Immature natural killer cell (primary cell): ENCODE results near the gene SPATA4. TPM values are rescaled to one million over a fixed set of nuclear protein-coding genes. Genes with fewer than 3 reads are reported as not detected.

ENCODE experiments used
- DNase-seq, 3 donors: peaks; one replicate each; pipeline ENCODE4 v3.0.0; 2022; ENCODE audit warnings: mixed read lengths in 1 of 3
- H3K27ac Mint-ChIP-seq, 6 donors: one replicate each; pipeline ENCODE4 v1.8.0; 2020; ENCODE audit warnings: mixed read lengths in 6 of 6, mild to moderate bottlenecking in 5 of 6, inconsistent platforms in 4 of 6, moderate library complexity in 3 of 6
- H3K27me3 Mint-ChIP-seq, 3 donors: one replicate each; pipeline ENCODE4 v1.8.0; 2020 to 2021; ENCODE audit warnings: low read depth in 3 of 3, mild to moderate bottlenecking in 3 of 3, mixed read lengths in 3 of 3, moderate library complexity in 3 of 3, inconsistent platforms in 1 of 3
- H3K36me3 Mint-ChIP-seq, 3 donors: one replicate each; pipeline ENCODE4 v1.8.0; 2020; ENCODE audit warnings: mixed read lengths in 3 of 3, inconsistent platforms in 2 of 3, mild to moderate bottlenecking in 2 of 3
- H3K4me1 Mint-ChIP-seq, 2 donors: one replicate each; pipeline ENCODE4 v1.8.0; 2020; ENCODE audit warnings: inconsistent platforms in 2 of 2, mild to moderate bottlenecking in 2 of 2, mixed read lengths in 2 of 2, moderate library complexity in 1 of 2
- H3K4me3 Mint-ChIP-seq, 5 donors: one replicate each; pipeline ENCODE4 v1.8.0; 2020; ENCODE audit warnings: mild to moderate bottlenecking in 5 of 5, mixed read lengths in 5 of 5, inconsistent platforms in 3 of 5, moderate library complexity in 3 of 5
- H3K9me3 Mint-ChIP-seq, 6 donors: one replicate each; pipeline ENCODE4 v1.8.0; 2020; ENCODE audit warnings: mild to moderate bottlenecking in 6 of 6, mixed read lengths in 6 of 6, inconsistent platforms in 4 of 6, moderate library complexity in 3 of 6
- polyA plus RNA-seq, 3 donors: library from polyadenylated mRNA; unstranded; fragments of 300-500 nt; fragmentation: Illumina TruSeq; gene quantifications; one replicate each; pipeline ENCODE4 v1.2.3, GENCODE V29; 2021

The SPATA4 gene
- polyA plus RNA-seq, 3 donors from 2014 or later, result not detected

DNA sequence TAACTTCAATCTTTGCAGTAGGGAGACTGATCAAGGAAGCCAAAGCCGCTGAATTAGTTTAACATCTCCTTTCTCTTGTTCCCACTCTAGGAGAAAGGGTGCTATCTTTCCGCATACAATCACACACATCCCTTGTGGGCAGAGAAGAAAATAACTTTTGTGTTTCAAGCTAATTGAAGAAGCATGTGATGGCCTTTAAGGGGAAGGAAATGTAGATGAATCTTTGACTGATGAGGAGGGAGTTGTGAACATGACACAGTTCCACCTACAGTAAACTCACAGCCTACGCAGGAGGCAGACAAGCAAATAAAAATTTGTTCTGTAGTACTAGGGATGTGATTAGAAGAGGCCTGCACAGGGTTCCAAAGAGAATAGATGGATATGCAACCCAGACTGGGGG lies 14.7 kb upstream of the SPATA4 start:
- no peak for DNase-seq
- H3K4me1 Mint-ChIP-seq, result no peaks in the 10 kb centered on the region
- peaks cover 0 to 3% (median 0%) of the 10 kb centered on the region in 6 donors for H3K9me3 Mint-ChIP-seq
- H3K36me3 Mint-ChIP-seq, result no peaks in the 10 kb centered on the region
- H3K27me3 Mint-ChIP-seq, result peaks cover 2 to 13% (median 4%) of the 10 kb centered on the region in 3 donors
- no peak overlapping the region for H3K4me3 Mint-ChIP-seq
- H3K27ac Mint-ChIP-seq, result no peak overlapping the region

DNA sequence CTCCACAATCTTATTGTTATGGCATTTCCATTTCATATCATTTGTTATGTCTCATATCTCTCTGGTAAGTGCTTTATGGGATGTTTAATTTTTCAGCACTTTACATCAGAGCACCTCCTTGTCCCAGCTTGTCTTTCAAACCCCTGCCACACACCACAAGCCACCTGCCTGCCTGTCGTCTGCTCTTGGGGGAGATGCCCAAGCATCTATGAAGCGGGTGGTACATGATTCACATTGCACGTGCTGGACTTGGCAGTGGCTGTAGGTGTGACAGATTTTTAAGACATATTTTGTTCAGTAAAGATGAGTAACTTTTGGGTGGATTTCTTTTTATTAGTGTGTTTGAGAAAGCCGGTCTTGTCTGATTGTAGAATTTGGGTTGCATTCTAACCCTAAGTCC lies 14.2 kb upstream of the SPATA4 start:
- H3K36me3 Mint-ChIP-seq, result no peaks in the 10 kb centered on the region
- no peak for DNase-seq
- H3K9me3 Mint-ChIP-seq, result peaks cover 0 to 3% (median 0%) of the 10 kb centered on the region in 6 donors
- no peak overlapping the region for H3K27ac Mint-ChIP-seq
- peaks cover 2 to 14% (median 4%) of the 10 kb centered on the region in 3 donors for H3K27me3 Mint-ChIP-seq
- no peaks in the 10 kb centered on the region for H3K4me1 Mint-ChIP-seq
- H3K4me3 Mint-ChIP-seq, result no peak overlapping the region

DNA sequence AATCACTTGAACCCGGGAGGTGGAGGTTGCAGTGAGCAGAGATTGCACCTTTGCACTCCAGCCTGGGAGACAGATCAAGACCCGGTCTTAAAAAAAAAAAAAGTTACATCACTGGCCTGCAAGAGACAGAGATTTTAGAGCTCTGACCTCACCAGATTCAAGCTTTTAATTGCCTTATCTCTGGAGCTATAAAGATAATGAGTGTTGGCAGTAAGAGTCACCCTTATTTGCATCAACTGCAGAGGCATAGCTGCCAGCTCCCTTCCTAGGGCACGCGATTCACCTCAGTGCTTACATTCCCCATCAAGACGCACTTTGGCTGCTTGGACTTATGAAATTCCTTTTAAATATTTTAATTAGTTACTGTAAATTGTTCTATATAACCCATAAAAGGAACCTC lies 12.5 kb upstream of the SPATA4 start:
- peaks cover 0 to 3% (median 0%) of the 10 kb centered on the region in 6 donors for H3K9me3 Mint-ChIP-seq
- H3K36me3 Mint-ChIP-seq, result no peaks in the 10 kb centered on the region
- H3K4me1 Mint-ChIP-seq, result no peaks in the 10 kb centered on the region
- DNase-seq, result no peak
- H3K27ac Mint-ChIP-seq, result no peak overlapping the region
- H3K4me3 Mint-ChIP-seq, result no peak overlapping the region
- peaks cover 2 to 20% (median 4%) of the 10 kb centered on the region in 3 donors for H3K27me3 Mint-ChIP-seq

DNA sequence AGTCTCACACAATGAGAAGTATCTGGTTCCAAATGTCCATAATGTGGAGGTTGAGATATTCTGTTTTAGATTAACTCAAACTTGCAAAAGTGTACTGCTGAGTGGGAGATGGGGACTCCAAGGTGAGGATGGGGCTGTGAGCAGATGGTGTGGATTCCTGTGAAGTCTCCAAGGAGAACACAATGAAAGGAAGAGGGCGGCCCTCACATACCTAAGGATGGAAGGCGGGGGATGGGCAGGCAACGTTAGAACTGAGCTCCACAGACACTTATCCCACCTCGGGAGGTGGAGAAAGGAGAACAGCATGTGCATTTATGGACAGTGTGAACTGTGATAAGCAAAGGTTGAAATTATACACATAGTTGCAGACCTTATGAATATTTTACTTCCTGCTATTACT lies 9.9 kb upstream of the SPATA4 start:
- Mint-ChIP-seq H3K27ac (no peak overlapping the region), H3K9me3 (no peaks in the 10 kb centered on the region), H3K27me3 (peaks cover 0 to 20% (median 0%) of the 10 kb centered on the region in 3 donors), H3K36me3 (no peaks in the 10 kb centered on the region), H3K4me1 (no peaks in the 10 kb centered on the region), H3K4me3 (no peak overlapping the region)
- no peak for DNase-seq

DNA sequence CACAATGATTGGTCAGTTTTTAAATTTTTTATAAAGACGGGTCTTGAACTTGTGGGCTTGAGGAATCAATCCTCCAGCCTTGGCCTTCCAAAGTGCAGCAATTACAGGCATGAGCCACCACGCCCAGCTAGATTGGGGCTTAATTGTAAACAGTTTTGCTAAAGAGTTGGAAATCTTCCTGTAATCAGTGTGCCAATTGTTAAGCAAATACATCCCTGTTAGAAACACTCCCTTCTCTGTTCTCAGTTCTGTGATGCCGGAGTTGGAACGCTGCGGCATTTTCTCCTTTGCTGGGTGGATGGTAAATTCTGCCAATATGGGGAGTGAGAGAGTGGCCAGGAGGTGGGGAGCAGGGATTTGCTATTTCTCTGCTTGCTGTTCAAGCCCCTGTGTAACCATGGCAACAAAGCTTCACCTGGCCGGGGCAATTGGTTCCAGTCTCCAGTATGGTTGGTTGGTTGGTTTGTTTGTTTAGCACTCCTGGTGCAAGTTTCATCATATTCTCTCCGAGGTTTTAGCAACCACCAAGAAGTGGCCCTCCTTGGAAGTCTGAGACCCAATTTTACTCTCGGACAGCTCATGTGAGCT lies 3.0 kb upstream of the SPATA4 start:
- no peak overlapping the region for H3K27ac Mint-ChIP-seq
- H3K27me3 Mint-ChIP-seq, result peaks cover 5 to 18% (median 16%) of the 10 kb centered on the region in 3 donors
- H3K9me3 Mint-ChIP-seq, result peaks cover 0 to 4% (median 0%) of the 10 kb centered on the region in 6 donors
- no peak overlapping the region for H3K4me3 Mint-ChIP-seq
- peaks cover 10 to 11% of the 10 kb centered on the region in 2 donors for H3K4me1 Mint-ChIP-seq
- DNase-seq, result no peak
- no peaks in the 10 kb centered on the region for H3K36me3 Mint-ChIP-seq

DNA sequence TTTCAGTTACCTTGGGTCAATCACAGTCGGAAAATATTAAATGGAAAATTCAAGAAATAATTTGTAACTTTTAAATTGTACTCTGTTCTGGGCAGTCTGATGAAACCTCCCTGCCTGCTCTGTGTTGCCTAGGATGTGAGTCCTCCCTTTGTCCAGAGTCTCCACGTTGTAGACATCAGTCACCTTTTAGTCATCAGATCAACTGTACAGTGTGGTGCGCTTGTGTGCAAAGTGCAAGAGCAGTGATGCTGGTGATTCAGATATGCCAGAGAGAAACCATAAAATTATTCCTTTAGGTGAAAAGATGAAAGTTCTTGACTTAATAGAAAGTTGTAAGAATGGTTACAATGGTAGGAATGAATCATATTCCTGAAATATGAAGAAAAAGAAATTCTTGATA lies 1.4 kb downstream of the SPATA4 start:
- Mint-ChIP-seq H3K9me3 (peaks cover 0 to 2% (median 0%) of the 10 kb centered on the region in 6 donors), H3K4me1 (peaks cover 10 to 11% of the 10 kb centered on the region in 2 donors), H3K27me3 (peaks cover 5 to 17% (median 16%) of the 10 kb centered on the region in 3 donors), H3K4me3 (peak overlapping the region in 1 of 5 donors; percentile 27), H3K27ac (no peak overlapping the region), H3K36me3 (no peaks in the 10 kb centered on the region)
- no peak for DNase-seq

DNA sequence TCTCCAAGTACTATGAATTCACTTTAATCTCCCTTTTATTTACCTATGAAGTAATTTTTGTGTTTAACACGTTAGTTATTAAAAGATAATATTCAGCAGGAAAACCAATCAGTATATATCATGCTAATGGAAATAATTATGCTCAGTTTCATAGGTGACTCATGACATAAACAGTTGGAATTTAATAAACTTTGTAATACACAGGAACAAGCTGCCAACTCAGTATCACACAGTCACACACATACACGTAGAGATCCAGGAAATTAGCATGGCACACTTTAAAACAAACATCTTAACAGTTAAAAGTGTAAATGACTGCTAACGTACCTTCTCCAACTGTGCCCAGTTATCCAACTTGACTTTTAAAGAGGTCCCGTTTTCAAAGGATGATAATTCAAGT lies 2.3 kb downstream of the SPATA4 start:
- Mint-ChIP-seq H3K9me3 (peaks cover 0 to 2% (median 0%) of the 10 kb centered on the region in 6 donors), H3K36me3 (no peaks in the 10 kb centered on the region), H3K27me3 (peaks cover 5 to 18% (median 18%) of the 10 kb centered on the region in 3 donors), H3K4me3 (no peak overlapping the region), H3K27ac (no peak overlapping the region), H3K4me1 (peaks cover 10 to 11% of the 10 kb centered on the region in 2 donors)
- no peak for DNase-seq

DNA sequence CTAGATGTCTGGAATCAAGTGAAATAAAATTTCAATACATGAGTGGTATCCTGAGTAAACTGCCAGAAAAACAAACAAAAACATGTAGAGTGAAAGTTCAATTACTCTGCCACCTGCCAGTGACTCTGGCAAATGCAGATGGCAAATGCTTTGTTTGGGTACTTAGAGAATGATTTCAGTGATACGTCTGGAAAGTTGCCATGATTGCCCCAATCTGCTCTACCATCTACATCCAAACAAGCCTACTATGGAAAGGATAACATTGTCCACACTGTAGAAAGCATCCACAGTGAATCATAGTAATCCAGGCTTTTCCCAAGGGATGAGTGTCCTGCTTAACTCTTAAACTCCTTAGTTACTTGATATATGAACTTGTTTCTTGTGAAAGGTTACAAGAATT lies 3.4 kb downstream of the SPATA4 start:
- peaks cover 7 to 21% (median 15%) of the 10 kb centered on the region in 3 donors for H3K27me3 Mint-ChIP-seq
- peaks cover 0 to 2% (median 0%) of the 10 kb centered on the region in 6 donors for H3K9me3 Mint-ChIP-seq
- H3K4me3 Mint-ChIP-seq, result no peak overlapping the region
- DNase-seq, result no peak
- H3K4me1 Mint-ChIP-seq, result peaks cover 10 to 11% of the 10 kb centered on the region in 2 donors
- H3K36me3 Mint-ChIP-seq, result no peaks in the 10 kb centered on the region
- H3K27ac Mint-ChIP-seq, result no peak overlapping the region

DNA sequence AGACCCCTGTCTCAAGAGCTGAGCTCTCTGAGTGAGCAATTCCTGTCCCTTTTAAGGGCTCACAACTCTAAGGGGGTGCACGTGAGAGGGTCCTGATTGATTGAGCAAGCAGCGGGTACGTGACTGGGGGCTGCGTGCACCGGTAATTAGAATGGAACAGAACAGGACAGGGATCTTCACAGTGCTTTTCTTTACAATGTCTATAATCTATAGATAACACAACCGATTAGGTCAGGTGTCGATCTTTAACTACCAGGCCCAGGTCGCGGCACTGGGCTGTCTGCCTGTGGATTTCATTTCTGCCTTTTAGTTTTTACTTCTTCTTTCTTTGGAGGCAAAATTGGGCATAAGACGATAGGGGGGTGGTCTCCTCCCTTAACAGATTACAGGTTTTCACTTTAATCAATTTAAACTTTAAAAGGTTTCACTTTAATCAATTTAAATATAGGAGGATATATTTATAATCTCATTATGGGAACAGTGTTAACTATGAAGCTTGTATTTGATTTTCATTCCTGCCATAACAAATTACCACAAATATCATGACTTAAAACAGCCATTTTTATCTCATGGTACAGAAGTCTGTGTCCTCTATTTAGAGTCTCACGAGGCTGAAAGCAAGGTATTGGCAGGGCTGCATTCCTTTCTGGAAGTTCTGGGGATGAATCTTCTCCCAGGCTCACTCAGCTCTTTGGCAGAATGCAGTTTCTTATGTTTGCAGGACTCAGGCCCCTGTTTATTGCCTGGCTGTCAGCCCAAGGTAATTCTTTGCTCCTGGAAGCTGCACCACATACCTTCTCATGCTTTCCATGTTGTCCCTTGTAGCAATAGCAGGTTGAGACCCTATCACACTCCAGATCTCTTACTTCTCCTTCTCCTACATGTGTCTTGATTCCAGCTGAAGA lies 5.2 kb downstream of the SPATA4 start:
- H3K36me3 Mint-ChIP-seq, result no peaks in the 10 kb centered on the region
- H3K27ac Mint-ChIP-seq, result no peak overlapping the region
- no peak overlapping the region for H3K4me3 Mint-ChIP-seq

DNA sequence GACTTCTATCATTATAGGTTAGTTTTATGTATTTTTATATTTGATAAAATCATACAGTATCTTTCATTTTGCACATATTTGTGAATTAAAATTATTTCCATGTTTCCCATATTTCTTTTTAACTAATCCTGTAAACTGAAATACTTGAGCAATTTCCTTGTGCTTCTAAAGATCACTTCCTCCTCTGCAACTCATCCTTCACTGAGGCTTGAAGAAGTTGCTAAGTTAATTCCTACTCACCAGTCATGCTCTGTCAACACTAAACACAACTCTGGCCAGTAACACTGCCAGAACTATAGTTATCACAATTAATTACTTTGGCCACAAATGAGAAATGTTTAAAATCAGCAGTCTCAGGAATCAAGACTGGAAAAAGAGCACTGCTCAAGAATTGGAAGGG lies 6.7 kb downstream of the SPATA4 start:
- H3K27me3 Mint-ChIP-seq, result peaks cover 2 to 25% (median 6%) of the 10 kb centered on the region in 3 donors
- no peaks in the 10 kb centered on the region for H3K4me1 Mint-ChIP-seq

More for the DNA sequence above, 5.2 kb downstream of the SPATA4 start:
- Mint-ChIP-seq H3K4me1 (peaks cover 1 to 2% of the 10 kb centered on the region in 2 donors), H3K27me3 (peaks cover 4 to 18% (median 6%) of the 10 kb centered on the region in 3 donors), H3K9me3 (peaks cover 0 to 2% (median 0%) of the 10 kb centered on the region in 6 donors)
- DNase-seq, result no peak

DNA sequence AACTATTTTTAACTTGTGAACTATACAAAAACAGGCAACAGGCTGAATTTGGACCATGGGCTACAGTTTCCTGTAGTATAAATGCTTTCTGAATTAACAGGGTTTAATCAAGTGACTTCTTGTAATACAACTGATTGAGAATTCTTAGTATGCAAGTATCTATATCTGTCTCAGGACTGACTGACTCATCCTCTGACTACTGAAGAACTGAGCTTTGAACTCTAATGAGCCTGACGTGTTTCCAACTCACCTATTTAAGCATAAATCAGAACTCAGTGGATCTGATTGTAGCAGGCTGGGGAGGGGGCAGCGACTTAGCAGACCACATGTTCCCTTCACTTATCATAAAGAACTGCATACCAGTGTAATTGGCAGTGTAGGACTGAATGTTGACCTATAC lies 7.8 kb downstream of the SPATA4 start:
- no peak for DNase-seq
- Mint-ChIP-seq H3K27me3 (peaks cover 2 to 29% (median 6%) of the 10 kb centered on the region in 3 donors), H3K27ac (no peak overlapping the region)

More for the DNA sequence above, 6.7 kb downstream of the SPATA4 start:
- no peak overlapping the region for H3K4me3 Mint-ChIP-seq
- DNase-seq, result no peak
- peaks cover 0 to 2% (median 0%) of the 10 kb centered on the region in 6 donors for H3K9me3 Mint-ChIP-seq
- no peak overlapping the region for H3K27ac Mint-ChIP-seq
- no peaks in the 10 kb centered on the region for H3K36me3 Mint-ChIP-seq

DNA sequence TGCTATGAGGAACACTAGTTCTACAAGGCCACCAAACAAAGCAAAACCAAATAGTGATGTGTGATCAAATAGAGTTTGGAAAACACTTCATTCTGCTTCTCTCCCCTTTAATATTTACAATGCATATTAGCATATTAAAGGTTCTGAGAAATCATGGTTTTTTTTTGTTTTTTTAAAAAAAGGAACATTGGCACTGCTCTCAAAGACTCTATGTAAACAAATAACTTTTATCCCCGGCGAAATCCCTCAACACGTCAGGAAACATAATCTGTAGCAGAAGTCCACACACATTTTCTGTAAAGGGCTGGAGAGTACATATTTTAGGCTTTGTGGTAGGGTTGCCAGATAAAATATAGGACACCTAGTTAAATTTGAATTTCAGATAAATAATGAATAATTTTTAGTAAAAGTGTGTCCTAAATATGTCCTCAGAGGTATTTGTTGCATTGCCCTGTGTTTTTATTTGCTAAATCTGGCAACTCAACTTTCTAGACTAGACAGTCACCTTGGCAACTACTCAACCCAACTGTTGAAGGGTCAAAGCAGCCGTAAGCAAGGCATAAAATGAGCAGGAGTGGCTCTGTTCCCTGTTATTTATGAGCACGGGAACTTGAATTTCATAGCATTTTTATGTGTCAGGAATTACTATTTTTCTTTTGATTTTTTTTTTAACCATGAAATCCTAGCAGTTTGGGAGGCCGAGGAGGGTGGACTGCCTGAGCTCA lies 8.6 kb downstream of the SPATA4 start:
- H3K27ac Mint-ChIP-seq, result no peak overlapping the region
- no peaks in the 10 kb centered on the region for H3K4me1 Mint-ChIP-seq
- DNase-seq, result no peak
- no peaks in the 10 kb centered on the region for H3K36me3 Mint-ChIP-seq
- H3K27me3 Mint-ChIP-seq, result peaks cover 2 to 29% (median 6%) of the 10 kb centered on the region in 3 donors
- peaks cover 0 to 2% (median 0%) of the 10 kb centered on the region in 6 donors for H3K9me3 Mint-ChIP-seq
- H3K4me3 Mint-ChIP-seq, result no peak overlapping the region

More for the DNA sequence above, 7.8 kb downstream of the SPATA4 start:
- no peaks in the 10 kb centered on the region for H3K36me3 Mint-ChIP-seq
- no peaks in the 10 kb centered on the region for H3K4me1 Mint-ChIP-seq
- peaks cover 0 to 2% (median 0%) of the 10 kb centered on the region in 6 donors for H3K9me3 Mint-ChIP-seq
- no peak overlapping the region for H3K4me3 Mint-ChIP-seq

DNA sequence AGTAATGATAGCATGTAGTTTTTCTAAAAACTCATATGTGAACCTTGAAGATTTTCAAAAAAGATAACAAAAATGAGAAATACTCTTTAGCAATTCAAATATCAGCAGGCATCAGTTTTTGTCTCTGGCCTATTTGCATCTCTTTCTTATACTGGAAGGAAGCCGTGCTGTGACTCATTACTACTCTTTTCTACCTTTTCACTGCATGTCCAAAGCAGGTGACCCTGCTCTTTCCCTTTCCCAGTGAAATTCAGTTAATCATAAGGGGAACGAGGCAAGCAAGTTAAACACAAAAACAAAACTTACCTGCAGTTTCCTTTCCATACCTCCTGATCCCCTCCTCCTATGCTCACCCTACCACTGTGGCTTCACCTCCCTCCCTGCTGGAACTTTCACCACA lies 9.3 kb downstream of the SPATA4 start:
- peaks cover 0 to 2% (median 0%) of the 10 kb centered on the region in 6 donors for H3K9me3 Mint-ChIP-seq
- H3K4me1 Mint-ChIP-seq, result no peaks in the 10 kb centered on the region
- no peak for DNase-seq
- no peaks in the 10 kb centered on the region for H3K36me3 Mint-ChIP-seq
- H3K27ac Mint-ChIP-seq, result no peak overlapping the region
- H3K4me3 Mint-ChIP-seq, result no peak overlapping the region
- H3K27me3 Mint-ChIP-seq, result peaks cover 2 to 29% (median 6%) of the 10 kb centered on the region in 3 donors
